OCI-LY7 (cell line): ENCODE data around the gene GOLPH3.

ENCODE experiments used
- CTCF ChIP-seq: fragments of 200-600 bp; sonication (generic); conservative IDR thresholded peaks from 2 replicates; pipeline ENCODE4 v1.5.1; 2014; ENCODE audit warnings: mild to moderate bottlenecking, antibody characterized with exemption, low read length, moderate library complexity, mixed read lengths
- EZH2phosphoT487 ChIP-seq: fragments of 200-600 bp; sonication (generic); IDR thresholded peaks from 2 replicates; pipeline ENCODE4 v1.6.1; 2018; ENCODE audit warnings: low read depth, borderline replicate concordance, mild to moderate bottlenecking, mixed run types, antibody characterized with exemption, low read length, moderate library complexity, mixed read lengths

GRCh38 chr5:32170303-32171151 lies 3.6 kb downstream of the GOLPH3 start:
- no peak for TF ChIP-seq CTCF
- TF ChIP-seq EZH2phosphoT487, result no peak
